H9 (cell line): Measurements from ENCODE around the gene NCAN. TPM values are rescaled to one million over a fixed set of nuclear protein-coding genes. Genes with fewer than 3 reads are reported as not detected.

Source experiments
- DNase-seq: peaks from one replicate; pipeline ENCODE4 v3.0.0-alpha.2; 2017
- H2AFZ ChIP-seq: one replicate; pipeline ENCODE4 v1.6.1; 2013; ENCODE audit warnings: mild to moderate bottlenecking, low read length, control low read depth, moderate library complexity
- H2AK5ac ChIP-seq: 2 replicates; pipeline ENCODE4 v1.6.1; 2013; ENCODE audit warnings: low read length, control low read depth, mixed read lengths; ENCODE audit not compliant: insufficient read length
- H2BK120ac ChIP-seq: one replicate; pipeline ENCODE4 v1.6.1; 2013; ENCODE audit warnings: low read depth, mild to moderate bottlenecking, low read length, control low read depth, inconsistent platforms; ENCODE audit not compliant: poor library complexity, severe bottlenecking
- H2BK12ac ChIP-seq: 2 replicates; pipeline ENCODE4 v1.6.1; 2013; ENCODE audit warnings: low read length, control low read depth, mixed read lengths, low read depth; ENCODE audit not compliant: insufficient read length
- H2BK15ac ChIP-seq: 2 replicates; pipeline ENCODE4 v1.6.1; 2013; ENCODE audit warnings: low read depth, low read length, control low read depth
- H2BK20ac ChIP-seq: one replicate; pipeline ENCODE4 v1.6.1; 2013; ENCODE audit warnings: low read depth, mild to moderate bottlenecking, low read length, control low read depth, inconsistent platforms; ENCODE audit not compliant: poor library complexity, severe bottlenecking
- H2BK5ac ChIP-seq: 2 replicates; pipeline ENCODE4 v1.6.1; 2013; ENCODE audit warnings: low read length, control low read depth, mixed read lengths; ENCODE audit not compliant: insufficient read length
- H3K14ac ChIP-seq: 2 replicates; pipeline ENCODE4 v1.6.1; 2013; ENCODE audit warnings: low read length, control low read depth; ENCODE audit not compliant: insufficient read depth
- H3K18ac ChIP-seq: 2 replicates; pipeline ENCODE4 v1.6.1; 2013; ENCODE audit warnings: low read depth, mild to moderate bottlenecking, mixed read lengths, low read length, control low read depth; ENCODE audit not compliant: insufficient read length
- H3K23ac ChIP-seq: 2 replicates; pipeline ENCODE4 v1.6.1; 2013; ENCODE audit warnings: low read length, control low read depth, mixed read lengths, low read depth; ENCODE audit not compliant: insufficient read length
- H3K23me2 ChIP-seq: 2 replicates; pipeline ENCODE4 v1.6.1; 2013; ENCODE audit warnings: low read depth, mild to moderate bottlenecking, mixed read lengths, low read length, control low read depth; ENCODE audit not compliant: insufficient read length, poor library complexity, severe bottlenecking
- H3K27ac ChIP-seq: 2 replicates; pipeline ENCODE4 v1.5.1; 2013; ENCODE audit warnings: low read length, control low read depth, mixed read lengths, low read depth; ENCODE audit not compliant: insufficient read length
- H3K27me3 ChIP-seq: 2 replicates; pipeline ENCODE4 v1.6.1; 2013; ENCODE audit warnings: low read length, control low read depth, inconsistent platforms; ENCODE audit not compliant: insufficient read depth
- H3K4ac ChIP-seq: 2 replicates; pipeline ENCODE4 v1.6.1; 2013; ENCODE audit warnings: low read depth, mild to moderate bottlenecking, control low read depth, inconsistent platforms, low read length, moderate library complexity
- H3K4me1 ChIP-seq: 2 replicates; pipeline ENCODE4 v1.6.1; 2013; ENCODE audit warnings: low read length, control low read depth, inconsistent platforms; ENCODE audit not compliant: insufficient read depth
- H3K4me2 ChIP-seq: 2 replicates; pipeline ENCODE4 v1.6.1; 2013; ENCODE audit warnings: low read length, control low read depth, mixed read lengths; ENCODE audit not compliant: insufficient read length, insufficient read depth
- H3K56ac ChIP-seq: 2 replicates; pipeline ENCODE4 v1.6.1; 2013; ENCODE audit warnings: low read depth, mild to moderate bottlenecking, mixed read lengths, low read length, control low read depth; ENCODE audit not compliant: insufficient read length
- H3K79me1 ChIP-seq: 2 replicates; pipeline ENCODE4 v1.6.1; 2013; ENCODE audit warnings: low read depth, mild to moderate bottlenecking, moderate library complexity, low read length, control low read depth, inconsistent platforms; ENCODE audit not compliant: insufficient read depth, poor library complexity, severe bottlenecking
- H3K79me2 ChIP-seq: 2 replicates; pipeline ENCODE4 v1.6.1; 2013; ENCODE audit warnings: low read length, control low read depth, inconsistent platforms; ENCODE audit not compliant: insufficient read depth
- H3K9ac ChIP-seq: 2 replicates; pipeline ENCODE4 v1.6.1; 2013; ENCODE audit warnings: low read length, control low read depth, mixed read lengths; ENCODE audit not compliant: insufficient read length; ENCODE audit errors: extremely low read depth
- H3K9me3 ChIP-seq: one replicate; pipeline ENCODE4 v1.6.1; 2013; ENCODE audit warnings: low read depth, low read length, inconsistent platforms; ENCODE audit not compliant: control insufficient read depth
- H3T11ph ChIP-seq: one replicate; pipeline ENCODE4 v1.6.1; 2013; ENCODE audit warnings: mild to moderate bottlenecking, low read length, control low read depth, inconsistent platforms
- H4K20me1 ChIP-seq: one replicate; pipeline ENCODE4 v1.6.1; 2013; ENCODE audit not compliant: control insufficient read depth, insufficient read length, insufficient read depth
- H4K5ac ChIP-seq: 2 replicates; pipeline ENCODE4 v1.6.1; 2013; ENCODE audit warnings: low read depth, mild to moderate bottlenecking, mixed read lengths, low read length, control low read depth; ENCODE audit not compliant: insufficient read length
- H4K8ac ChIP-seq: replicated peaks from 2 replicates; pipeline ENCODE4 v1.6.1; 2013; ENCODE audit warnings: low read length, control low read depth, mixed read lengths, low read depth; ENCODE audit not compliant: insufficient read length
- H4K91ac ChIP-seq: 2 replicates; pipeline ENCODE4 v1.6.1; 2013; ENCODE audit warnings: low read depth, mild to moderate bottlenecking, moderate library complexity, mixed read lengths, low read length, control low read depth; ENCODE audit not compliant: insufficient read length
- H3K27ac Mint-ChIP-seq, 3 experiments: 2 replicates in 2 of 3; 3 replicates in 1 of 3; pipeline ENCODE4 v1.8.0; 2020 to 2021; ENCODE audit warnings: mixed read lengths in 3 of 3, mild to moderate bottlenecking in 1 of 3, moderate library complexity in 1 of 3
- H3K27me3 Mint-ChIP-seq: 2 replicates; pipeline ENCODE4 v1.8.0; 2021; ENCODE audit warnings: low read depth, mild to moderate bottlenecking, moderate library complexity, mixed read lengths
- H3K36me3 Mint-ChIP-seq, 3 experiments: 2 replicates in 2 of 3; 3 replicates in 1 of 3; pipeline ENCODE4 v1.8.0; 2020 to 2021; ENCODE audit warnings: low read depth in 3 of 3, mixed read lengths in 3 of 3; ENCODE audit not compliant: insufficient read depth in 1 of 3
- H3K4me1 Mint-ChIP-seq, 2 experiments: 2 replicates each; pipeline ENCODE4 v1.8.0; 2020; ENCODE audit warnings: mixed read lengths in 2 of 2
- H3K4me3 Mint-ChIP-seq, 2 experiments: 2 replicates in 1 of 2; 3 replicates in 1 of 2; pipeline ENCODE4 v1.8.0; 2020 to 2021; ENCODE audit warnings: mild to moderate bottlenecking in 2 of 2, mixed read lengths in 2 of 2, moderate library complexity in 1 of 2
- H3K9me3 Mint-ChIP-seq, 2 experiments: 2 replicates in 1 of 2; 3 replicates in 1 of 2; pipeline ENCODE4 v1.8.0; 2020; ENCODE audit warnings: mild to moderate bottlenecking in 2 of 2, mixed read lengths in 2 of 2, moderate library complexity in 1 of 2
- CTCF ChIP-seq: fragments of 200-600 bp; sonication (generic); conservative IDR thresholded peaks from 3 replicates; pipeline ENCODE4 v1.8.0; 2021; ENCODE audit warnings: antibody characterized with exemption, mild to moderate bottlenecking
- WGBS: extraction: QIAGEN DNeasy Blood & Tissue Kit; methylation state at CpG from one replicate; pipeline ENCODE4 v1.1.7; 2013; ENCODE audit warnings: missing lambda C conversion rate, low lambda C conversion rate, mixed read lengths; ENCODE audit not compliant: insufficient read length; ENCODE audit errors: extremely low coverage; 5-methylcytosine and 5-hydroxymethylcytosine counted together
- total RNA-seq: library from RNA; stranded (reverse); gene quantifications from 2 replicates; pipeline ENCODE4 v1.2.1, GENCODE V29; 2021

Gene NCAN
- total RNA-seq, 1 experiment from 2014 or later, result 1.6 TPM

- no peaks in the 10 kb centered on the region for H3K79me1 ChIP-seq
- H4K20me1 ChIP-seq, result no peaks in the 10 kb centered on the region
- no peak overlapping the region for H4K91ac ChIP-seq
- no peak for TF ChIP-seq CTCF
- H2AK5ac ChIP-seq, result no peak overlapping the region
- DNase-seq, result no peak
- H3K4ac ChIP-seq, result no peak overlapping the region
- no peak overlapping the region for H2BK15ac ChIP-seq
- H3K4me1 ChIP-seq, result no peaks in the 10 kb centered on the region
- no peak overlapping the region for H3K14ac ChIP-seq
- no peak overlapping the region for H3K56ac ChIP-seq
- no peak overlapping the region for H3T11ph ChIP-seq
- peak overlapping the region in 1 of 2 experiments; percentile 29; a peak in 1 of 5 replicates for H3K4me3 Mint-ChIP-seq
- no peak overlapping the region for H3K23ac ChIP-seq
- H3K23me2 ChIP-seq, result no peaks in the 10 kb centered on the region
- no peaks in the 10 kb centered on the region for H3K9me3 ChIP-seq
- no peak overlapping the region for H2BK20ac ChIP-seq
- no peak overlapping the region for H2BK5ac ChIP-seq
- no peak overlapping the region for H2BK12ac ChIP-seq
- H2BK120ac ChIP-seq, result no peak overlapping the region
- H2AFZ ChIP-seq, result no peak overlapping the region
- H3K27ac ChIP-seq, result no peak overlapping the region
- peaks cover 0 to 3% of the 10 kb centered on the region in 2 experiments; a peak in 1 of 4 replicates for H3K4me1 Mint-ChIP-seq
- H3K36me3 Mint-ChIP-seq, result no peaks in the 10 kb centered on the region
- no peak overlapping the region for H4K5ac ChIP-seq
- no peaks in the 10 kb centered on the region for H3K79me2 ChIP-seq
- no peak overlapping the region; a peak in 1 of 7 replicates for H3K27ac Mint-ChIP-seq
- peaks cover 0 to 9% of the 10 kb centered on the region in 2 experiments; a peak in 3 of 5 replicates for H3K9me3 Mint-ChIP-seq
- H3K27me3 Mint-ChIP-seq, result peaks cover 91% of the 10 kb centered on the region
- no CpG with 5 or more reads among the region's 5 CpGs for WGBS
- no peak overlapping the region for H3K18ac ChIP-seq
- H3K9ac ChIP-seq, result no peak overlapping the region
- no peak overlapping the region for H4K8ac ChIP-seq
- no peak overlapping the region for H3K4me2 ChIP-seq
- peaks cover 4% of the 10 kb centered on the region; the same call in 1 of the 2 replicates for H3K27me3 ChIP-seq
Measured at GRCh38 chr19:19226204-19226603, 14.4 kb downstream of the NCAN start.
